CD4-positive, alpha-beta T cell treated with Interleukin-12 subunit alpha and Interleukin-12 subunit beta, for 1 hour (primary cell): ENCODE measurements around the gene IGF1R.
A peak's percentile ranks its signal among the peaks of the same experiment; 100 is the strongest.

Source experiments
- DNase-seq: peaks from one replicate; pipeline ENCODE4 v3.0.0-alpha.2; 2020

Gene IGF1R

DNA sequence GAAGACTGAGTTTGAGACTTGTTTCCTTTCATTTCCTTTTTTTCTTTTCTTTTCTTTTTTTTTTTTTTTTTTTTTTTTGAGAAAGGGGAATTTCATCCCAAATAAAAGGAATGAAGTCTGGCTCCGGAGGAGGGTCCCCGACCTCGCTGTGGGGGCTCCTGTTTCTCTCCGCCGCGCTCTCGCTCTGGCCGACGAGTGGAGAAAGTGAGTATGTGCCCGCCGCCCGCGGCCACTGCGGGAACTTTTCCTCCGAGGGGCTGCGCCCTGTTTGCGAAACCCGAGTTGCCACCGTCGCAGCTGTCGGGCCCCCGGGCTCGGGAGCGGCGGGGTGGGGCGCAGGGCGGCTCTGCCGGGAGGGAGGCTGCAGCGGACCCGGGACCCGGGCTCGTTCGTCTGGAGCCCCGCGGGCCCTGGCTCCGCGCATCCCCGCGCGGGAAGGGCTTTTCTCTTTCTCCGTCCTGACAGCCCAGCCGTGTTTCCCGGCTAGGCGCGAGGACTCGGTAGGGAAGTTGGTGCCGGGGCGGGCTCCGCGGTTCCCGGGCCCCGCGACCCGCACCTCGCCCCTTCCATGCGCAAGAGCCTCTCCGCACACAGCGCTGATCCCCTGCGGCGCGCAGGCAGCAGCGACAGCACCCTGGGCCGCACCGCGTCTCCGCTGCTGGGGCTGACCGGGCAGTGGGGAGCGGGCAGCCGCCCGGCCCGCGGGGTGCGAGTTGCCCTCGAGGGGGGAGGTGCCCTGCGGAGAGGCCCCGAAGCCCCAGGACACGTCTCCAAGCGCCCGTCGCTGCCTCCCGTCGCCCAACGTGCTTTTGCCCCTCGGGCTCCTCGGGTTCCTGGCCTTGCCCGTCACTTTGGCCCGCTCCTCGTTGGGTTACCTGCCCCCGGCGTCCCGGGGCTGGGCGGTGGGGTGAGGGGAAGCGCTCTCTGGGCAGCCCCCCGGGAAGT is 1.4 kb downstream of the IGF1R start:
- peak; percentile 36 for DNase-seq

DNA sequence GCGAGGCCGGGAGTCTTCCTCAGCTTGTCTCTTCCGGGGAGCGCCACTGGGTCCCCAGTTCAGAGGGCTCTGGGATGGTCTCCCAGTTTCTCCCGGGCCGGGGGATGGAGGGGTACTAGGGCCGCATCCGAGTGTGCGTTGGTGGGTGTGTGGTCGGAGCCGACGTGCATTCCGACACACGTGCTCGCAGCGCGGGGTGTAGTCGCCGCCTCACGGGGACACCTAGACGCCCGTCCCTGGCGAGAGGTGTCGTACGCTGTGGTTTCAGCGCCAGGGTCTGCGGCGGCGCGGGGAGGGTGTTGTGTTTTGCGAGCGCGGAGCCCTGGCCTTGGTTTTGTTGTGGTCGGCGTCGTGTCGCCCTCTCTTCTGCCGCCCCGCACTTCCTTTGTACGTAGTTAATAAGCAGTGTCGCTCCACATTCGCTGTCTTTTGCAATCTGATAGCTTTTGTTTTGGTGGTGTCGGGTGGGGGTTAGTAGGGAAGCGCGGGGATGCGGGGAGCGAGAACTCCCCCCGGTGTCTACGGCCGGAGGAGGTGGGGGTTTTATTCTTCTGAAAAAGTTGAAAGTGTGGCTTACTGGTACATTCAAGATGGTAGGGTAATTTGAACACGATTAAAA is 2.2 kb downstream of the IGF1R start:
- DNase-seq, result peak; percentile 48

DNA sequence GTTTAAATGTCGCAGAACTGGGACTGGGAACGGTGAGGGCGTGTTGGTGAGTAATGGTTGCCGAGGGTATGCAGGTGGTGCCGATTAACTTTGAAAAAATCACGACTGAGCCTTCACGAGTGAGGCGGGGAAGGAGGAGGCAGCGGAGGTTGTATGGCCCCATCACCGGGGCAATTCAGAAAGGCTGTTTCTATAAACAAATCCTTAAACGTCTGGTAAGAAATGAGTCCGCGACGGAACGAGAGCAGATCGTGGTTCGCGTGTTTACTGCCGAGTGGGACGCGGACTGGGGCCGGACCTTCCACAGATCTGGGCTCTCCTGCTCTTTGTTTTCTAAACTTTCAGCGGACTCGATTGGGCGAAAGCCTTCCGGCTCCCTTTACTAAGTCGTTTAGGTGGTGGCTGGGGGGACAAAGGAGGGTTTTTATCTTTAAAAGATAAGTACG is 2.7 kb downstream of the IGF1R start:
- peak; percentile 32 for DNase-seq

DNA sequence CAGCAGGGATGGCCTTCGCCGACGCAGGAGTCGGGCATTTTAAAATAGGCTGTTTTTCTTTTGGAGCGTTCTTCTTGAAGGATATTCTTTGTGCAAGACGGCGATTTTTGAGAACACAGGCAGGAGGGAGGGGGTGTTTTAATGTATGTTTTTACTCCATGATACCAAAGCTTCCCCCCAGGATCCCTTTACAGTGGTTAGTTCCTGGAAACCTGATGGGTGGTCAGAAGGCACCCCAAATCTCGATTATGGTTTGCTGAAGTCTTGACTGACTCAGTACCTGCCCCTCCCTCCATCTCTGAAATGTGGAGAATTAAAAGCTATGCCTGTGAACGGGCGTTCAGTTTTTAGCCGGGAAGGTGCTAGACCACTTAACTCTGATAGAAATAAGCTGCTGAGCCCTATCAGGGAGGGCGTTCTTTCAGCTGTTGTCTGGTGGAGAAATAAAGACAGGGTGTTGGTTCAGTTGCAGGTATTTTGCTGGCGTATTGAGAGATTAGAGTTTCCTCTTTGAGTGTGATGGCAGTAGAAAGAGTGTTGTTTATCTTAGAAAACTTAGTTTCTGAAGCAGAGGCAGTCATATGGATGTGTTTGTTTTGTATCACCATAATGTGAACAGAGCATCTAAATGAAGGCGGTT is 3.4 kb downstream of the IGF1R start:
- peak; percentile 12 for DNase-seq

DNA sequence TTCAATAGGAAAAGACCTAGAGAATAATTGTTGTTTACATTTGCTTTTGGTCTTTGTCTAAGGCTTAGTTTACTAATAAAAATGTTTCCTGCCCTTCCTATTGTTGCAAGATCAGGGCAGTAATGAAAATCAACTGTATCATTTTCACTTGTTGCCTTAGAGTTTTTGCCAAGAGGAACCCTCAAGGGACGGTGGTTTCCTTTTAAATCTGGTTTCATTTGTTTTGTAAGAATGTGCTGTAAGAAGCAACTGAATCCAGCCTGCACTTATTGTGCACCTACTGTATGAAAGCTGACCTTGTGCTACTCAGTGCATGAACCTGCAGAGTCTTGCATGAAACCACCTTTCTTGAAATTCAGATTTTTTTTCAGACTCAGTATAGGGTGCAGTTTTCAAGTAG is 5.3 kb downstream of the IGF1R start:
- no peak for DNase-seq

DNA sequence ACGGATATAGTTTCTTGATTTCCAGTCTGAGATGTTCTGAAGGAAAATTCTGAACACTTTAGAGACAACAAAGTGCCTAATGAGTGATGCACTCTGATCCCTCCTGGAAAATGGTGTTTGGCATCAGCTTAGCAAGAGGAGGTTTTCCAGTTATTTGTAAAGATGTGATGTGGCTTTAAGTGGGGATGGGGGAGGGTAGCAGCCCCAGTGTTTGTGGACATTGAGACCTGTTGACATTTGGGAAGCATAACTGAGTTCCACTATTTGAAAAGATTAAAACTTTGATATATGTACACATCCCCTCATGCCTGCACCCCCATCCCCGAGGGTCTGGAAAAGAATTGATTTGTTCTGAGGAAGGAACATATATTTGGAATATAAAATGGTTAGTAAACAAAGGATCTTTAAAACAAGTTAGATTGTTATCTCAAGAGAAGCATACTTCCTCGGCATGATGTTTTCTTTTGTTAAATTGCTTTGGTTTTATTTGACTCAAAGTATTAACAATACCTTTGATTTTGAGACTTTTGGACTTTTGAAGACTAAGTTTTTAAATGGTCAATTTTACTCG is 6.5 kb downstream of the IGF1R start:
- no peak for DNase-seq

DNA sequence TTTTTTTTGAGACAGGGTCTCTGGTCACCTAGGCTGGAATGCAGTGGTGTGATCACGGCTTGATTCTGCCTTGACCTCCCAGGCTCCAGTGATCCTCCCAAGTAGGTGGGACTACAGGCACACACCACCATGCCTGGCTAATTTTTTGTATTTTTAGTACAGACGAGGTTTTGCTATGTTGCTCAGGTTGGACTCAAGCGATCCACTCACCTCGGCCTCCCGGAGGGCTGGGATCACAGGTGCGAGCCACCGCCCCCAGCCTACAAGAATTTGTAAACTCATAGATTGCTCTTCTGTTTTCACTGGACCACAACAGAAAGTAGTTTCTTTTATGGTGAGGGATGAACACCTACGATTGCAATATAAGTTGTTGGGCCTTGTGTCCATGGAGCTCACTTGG is 7.4 kb downstream of the IGF1R start:
- DNase-seq, result no peak

DNA sequence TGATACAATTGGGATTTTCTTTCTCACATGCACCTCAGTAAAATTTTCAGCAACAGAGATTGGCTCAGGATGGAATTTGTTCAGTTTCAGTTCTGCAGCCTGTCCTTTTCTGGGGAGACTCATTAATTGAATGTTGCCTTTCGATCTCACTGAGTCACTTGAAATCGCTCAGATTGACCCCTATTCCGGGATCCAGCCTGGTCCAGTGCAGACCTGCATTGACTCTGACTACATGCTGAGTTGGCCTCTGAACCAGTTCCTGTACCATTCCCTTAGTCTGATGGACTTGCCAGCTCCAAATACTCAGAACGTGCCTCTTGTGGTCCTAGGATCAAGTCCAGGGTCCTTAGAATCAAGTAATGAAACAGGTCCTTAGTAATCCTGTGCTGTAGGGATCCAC is 9.4 kb downstream of the IGF1R start:
- DNase-seq, result no peak

DNA sequence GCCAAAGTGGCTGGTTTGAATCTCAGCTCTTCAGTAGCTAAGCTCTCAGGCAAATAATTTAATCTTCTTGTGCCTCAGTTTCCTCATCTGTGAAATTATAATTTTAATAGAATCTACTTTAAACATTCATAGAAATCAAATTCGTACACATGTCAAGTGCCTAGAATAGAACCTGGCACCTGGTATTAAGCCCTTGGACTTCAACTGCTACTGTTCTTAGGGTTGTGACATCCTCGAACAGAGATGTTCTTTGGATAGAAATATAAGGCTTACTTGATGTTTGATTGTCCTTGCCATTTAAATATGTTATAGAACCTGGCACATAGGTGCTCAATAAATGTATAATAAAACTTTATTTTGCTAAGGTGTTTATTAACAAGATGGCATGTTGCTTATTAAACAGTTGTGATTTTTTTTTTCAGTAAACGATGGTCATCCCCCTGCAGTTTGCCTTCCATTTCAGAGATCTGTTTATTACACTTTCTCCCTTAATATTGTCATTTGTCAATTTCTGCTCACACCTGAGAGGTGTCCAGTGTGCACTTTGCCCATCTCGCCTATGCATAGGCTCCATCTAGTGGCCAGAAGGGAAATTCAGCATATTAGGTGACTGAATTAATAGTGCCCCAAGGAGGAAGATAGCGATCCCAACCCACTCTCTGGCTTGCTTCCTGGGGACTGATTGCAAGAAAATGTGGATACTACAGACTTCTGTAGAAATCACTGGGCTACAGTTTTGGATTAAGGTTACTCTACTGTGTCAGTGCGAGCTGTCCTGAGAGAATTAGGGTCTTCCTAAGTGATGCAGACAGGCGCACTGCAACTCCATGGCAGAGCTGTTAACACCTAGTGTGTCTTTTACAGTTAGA is 10.7 kb downstream of the IGF1R start:
- peak; percentile 62 for DNase-seq

DNA sequence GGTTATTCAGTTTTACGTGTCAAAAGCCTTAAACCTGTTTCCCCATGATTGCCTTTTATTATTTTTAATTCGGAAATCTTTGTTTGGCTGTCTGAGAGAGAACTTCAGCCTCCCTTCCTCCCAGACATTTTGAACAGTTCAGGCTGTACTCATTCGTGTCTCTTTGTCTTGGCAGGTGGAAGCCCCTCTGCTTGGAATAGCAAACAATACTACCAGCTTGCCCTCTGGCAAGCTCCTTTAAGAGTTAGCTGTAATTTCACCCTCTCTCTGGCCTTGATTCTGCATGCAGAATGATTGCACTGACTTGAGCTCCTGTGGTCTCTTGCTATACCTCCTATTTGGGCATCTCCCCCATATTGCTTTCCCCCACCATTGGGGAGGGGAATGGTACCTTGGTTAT is 11.7 kb downstream of the IGF1R start:
- no peak for DNase-seq

DNA sequence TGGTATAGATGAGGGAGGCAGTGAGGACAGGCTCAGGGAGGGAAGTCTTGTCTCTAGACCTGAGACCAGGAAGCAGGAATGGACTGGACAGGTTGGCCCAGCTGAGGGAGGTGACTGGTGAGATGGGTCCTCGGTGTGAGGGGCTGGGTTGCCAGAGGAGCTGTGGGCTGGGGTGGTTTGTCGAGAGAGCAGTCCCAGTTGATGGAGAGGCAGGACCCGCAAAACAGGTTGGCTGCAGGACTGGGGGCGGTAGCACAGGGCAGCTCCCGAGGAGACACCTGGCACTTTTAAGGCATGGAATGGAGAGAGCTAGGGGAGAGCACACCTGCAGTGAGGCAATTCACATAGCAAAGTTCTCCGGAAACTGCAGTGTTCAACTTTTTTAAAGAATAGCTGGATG is 14.7 kb downstream of the IGF1R start:
- DNase-seq, result no peak

DNA sequence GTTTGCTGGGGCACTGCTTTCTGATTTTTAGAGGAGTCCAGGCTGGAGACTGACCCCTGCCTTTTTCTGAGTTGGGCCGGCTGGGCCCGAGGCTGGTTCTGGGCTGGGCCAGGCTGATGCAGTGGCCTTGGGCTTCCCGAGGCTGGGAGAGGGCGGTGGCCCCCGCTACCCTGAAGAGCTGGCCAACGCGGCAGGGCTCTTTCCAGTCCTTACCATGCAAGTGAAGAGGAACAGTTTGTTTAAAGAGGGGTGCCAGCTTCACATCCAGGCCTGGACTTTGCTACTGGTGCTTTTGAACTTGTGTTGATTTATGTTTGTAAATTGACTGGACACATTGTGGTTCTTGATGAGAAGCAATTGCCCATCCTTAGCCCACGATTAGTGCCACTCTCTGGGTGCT is 15.3 kb downstream of the IGF1R start:
- no peak for DNase-seq

DNA sequence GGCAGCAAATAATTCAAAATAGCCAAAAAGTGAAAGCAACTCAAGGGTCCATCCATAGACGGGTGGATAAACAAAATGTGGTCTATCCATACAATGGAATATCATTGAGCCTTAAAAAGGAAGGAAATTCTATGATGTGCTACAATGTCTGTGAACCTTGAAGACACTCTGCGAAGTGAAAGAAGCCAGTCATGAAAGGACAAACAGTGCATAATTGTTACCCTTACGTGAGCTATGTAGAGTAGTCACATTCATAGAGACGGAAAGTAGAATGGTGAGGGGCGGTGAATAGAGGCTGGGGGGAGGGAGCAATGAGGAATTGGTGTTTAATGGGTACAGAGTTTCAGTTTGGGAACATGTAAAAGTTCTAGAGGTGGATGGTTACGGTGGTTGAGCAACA is 18.1 kb downstream of the IGF1R start:
- no peak for DNase-seq

DNA sequence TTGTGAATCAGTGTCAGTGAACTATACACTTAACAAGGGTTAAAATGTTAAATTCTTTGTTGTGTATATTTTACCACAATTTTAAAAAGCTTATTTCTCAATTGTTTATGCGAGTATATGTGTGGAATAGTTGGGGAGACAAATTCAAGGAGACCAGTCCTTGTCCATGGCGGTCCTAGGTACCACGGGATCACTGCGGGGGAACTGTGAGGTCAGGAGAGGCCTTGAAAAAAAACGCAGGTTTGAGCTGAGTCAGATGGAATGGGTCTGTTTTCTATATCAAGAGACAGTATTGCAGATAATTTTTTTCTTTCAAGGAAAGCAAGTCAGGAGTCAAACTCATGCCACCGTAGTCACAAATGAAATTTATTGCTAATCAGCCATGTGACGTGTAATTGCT is 18.5 kb downstream of the IGF1R start:
- DNase-seq, result no peak

DNA sequence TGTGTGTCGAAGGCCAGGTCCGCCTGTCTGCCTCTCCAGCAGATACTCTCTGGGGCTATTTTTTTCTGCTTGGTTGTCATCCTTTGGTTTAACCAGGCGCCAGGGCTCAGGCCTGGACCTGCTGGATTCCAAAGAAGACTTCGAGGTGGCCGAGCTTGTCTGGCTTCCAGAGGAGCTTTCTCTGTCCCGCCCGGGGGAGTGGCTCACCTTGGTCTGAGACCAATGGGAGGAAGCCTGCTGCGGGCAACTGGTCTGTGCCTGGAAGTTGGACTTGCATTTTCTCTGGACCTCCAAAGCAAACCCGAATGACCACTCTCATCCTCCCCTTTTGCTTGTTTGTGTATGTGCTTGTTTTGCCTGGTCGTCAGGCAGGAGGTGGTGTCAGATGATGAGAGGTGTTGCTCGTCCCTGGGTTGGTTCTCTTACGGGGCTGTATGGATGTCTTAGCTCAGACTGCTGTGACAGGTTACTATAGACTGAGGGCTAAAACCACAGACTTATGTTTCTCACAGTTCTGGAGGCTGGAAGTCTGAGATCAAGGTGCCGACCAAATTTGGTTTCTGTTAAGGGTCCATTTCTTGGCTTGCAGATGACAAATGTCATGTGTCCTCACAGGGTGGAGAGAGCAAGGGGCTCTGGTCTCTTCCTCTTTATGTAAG is 19.3 kb downstream of the IGF1R start:
- DNase-seq, result no peak

DNA sequence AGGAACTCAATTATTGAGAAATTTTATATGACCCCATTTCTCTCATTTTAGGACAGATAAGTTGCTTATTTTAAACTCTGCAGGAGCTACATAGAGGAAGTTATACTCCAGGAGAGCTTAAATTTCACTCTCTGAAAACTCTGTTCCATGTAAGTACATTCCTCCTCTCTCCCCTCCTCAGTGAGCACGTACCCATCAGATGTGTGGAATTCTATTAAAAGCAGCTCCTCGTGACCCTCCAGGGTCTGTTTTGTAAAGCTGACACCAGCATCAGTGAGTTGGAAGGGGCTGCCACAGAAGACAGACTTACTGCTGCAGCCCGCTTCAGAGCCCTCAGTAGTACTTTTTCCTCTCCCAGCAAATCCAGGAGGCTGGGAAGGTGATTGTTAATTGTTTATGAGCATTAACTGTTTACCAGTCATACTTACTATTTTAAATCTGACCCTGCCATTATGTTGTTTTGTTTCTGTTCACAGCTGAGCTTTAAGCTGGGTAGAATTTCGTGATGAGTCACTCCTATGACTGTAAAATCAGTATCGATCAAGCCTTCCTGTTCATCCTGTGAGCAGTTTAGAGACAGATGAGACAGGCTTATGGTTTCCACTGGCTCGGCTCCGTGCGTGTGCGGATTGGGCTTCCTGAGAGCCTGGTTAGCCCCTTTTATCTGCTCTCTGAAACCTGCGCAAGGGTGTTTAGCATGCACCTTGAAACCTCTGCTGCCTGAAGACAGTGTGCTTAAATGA is 20.4 kb downstream of the IGF1R start:
- no peak for DNase-seq

DNA sequence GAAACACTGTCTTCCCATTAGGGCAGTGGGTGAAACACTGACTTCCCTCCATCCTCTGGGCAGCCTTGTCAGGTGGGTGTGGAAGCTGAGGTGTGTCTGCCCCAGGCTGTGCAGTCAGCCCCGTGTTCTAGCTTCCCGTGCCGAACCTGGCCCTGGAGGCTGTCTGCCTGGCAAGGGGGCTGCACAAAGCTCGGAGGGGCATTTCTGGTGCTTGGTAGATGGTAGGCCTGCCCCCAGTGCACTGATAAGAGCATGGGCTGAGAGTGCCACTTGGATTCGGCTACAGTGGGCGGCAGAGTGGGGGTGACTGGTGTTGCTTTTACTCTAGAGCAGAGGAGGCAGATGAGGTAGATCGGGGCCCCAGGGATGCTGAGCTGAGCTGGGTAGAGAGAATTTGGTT is 21.3 kb downstream of the IGF1R start:
- no peak for DNase-seq

DNA sequence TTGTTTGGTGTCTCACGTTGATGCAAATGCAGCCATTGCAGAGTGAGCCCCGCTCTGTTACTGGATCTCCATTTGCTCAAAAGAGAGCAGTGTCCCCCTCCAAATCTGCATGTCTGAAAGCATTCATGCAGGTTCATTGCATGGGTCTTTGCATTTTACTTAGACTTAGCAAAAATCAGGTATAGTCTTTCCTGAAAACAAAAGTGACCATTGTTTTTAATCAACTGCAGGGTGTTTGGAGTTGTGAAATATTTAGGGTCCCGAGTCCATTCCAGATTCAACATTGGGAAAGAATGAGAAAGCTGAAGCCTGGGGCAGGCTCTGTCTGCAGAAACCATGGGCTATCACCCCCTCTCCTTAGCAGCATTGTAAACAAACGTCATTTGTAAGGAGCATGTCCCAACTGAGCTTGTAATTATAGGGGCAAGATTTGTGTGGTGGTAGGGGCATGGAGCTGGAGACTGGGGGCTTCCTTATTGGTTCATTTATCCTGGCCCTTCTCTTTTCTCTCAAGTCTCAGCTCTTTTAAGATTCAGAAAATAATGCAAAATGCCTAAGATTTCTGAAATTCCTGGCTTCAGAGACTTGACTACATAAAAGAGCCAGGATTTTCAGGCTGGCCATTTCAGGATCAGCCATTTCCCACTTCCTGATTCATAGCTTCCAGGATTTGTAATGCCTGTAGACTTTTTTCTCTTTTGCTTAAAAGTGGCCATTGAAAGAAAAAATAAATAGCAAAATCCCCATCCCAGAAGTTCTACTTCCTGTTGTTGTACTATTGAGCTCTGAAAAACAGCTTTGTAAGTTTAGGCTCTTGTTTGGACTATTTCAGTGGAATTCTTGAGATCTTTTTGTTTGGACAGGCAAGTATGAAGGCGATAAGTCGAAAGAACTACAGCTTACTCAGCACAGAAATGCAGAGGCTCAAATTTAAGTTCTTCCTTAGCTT is 23.0 kb downstream of the IGF1R start:
- no peak for DNase-seq

DNA sequence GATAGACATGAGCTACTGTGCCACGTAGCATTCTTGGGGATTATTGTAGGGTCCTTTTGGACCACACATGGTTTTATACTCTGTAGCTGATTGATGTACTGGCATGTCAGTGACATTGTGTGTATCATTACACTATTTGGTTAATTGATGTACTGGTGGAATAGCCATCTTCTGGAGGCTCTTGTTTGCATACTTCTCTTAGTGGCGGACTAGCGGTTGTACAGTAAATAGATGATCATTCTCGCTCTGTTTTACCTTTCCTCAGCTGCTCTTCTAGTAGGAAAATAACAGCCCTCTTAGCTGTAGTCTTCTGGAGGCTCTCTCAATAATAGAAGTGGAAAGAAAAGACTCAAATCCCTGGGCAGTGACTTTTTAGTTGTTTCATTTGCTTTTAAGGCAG is 24.8 kb downstream of the IGF1R start:
- no peak for DNase-seq

DNA sequence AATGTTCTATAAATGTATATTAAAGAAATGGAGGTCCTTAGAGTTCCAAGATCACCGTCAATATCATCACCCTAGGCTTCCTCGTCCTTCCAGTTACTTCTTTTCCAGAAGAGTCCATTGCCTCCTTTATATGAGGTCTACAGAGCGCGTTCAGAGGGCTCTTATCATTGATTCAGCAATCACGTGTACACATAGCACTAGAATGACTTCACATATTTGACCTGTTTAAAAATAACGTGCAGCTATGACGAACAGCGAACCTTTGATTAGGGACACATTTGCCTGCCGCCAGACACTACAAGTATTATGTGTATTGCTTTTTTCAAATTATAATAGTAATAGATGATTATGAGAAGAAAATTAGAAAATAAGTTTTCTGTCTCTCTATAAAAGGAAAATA is 26.0 kb downstream of the IGF1R start:
- no peak for DNase-seq
